Neural crest cell (in vitro differentiated cells): ENCODE results near the gene BHMT. TPM values are rescaled to one million over a fixed set of nuclear protein-coding genes. Genes with fewer than 3 reads are reported as not detected.

ENCODE experiments used
- DNase-seq: peaks from one replicate; pipeline ENCODE4 v3.0.0; 2021; ENCODE audit warnings: low read depth, mixed read lengths, low spot score
- H3K27ac Mint-ChIP-seq: one replicate; pipeline ENCODE4 v1.8.0; 2021; ENCODE audit warnings: mild to moderate bottlenecking, mixed read lengths; ENCODE audit not compliant: unreplicated experiment
- H3K27me3 Mint-ChIP-seq: 2 replicates; pipeline ENCODE4 v1.8.0; 2021; ENCODE audit warnings: low read depth, mild to moderate bottlenecking, mixed read lengths
- H3K36me3 Mint-ChIP-seq: 2 replicates; pipeline ENCODE4 v1.8.0; 2021; ENCODE audit warnings: low read depth, mild to moderate bottlenecking, mixed read lengths
- H3K4me1 Mint-ChIP-seq: 2 replicates; pipeline ENCODE4 v1.8.0; 2021; ENCODE audit warnings: mixed read lengths
- H3K4me3 Mint-ChIP-seq: one replicate; pipeline ENCODE4 v1.8.0; 2021; ENCODE audit warnings: mild to moderate bottlenecking, mixed read lengths
- H3K9me3 Mint-ChIP-seq: 2 replicates; pipeline ENCODE4 v1.8.0; 2021; ENCODE audit warnings: mixed read lengths
- total RNA-seq: library from RNA; stranded (reverse); gene quantifications from 2 replicates; pipeline ENCODE4 v1.2.1, GENCODE V29; 2021
- TF ChIP-seq, protein P1 (sequence below): fragments of 200-600 bp; sonication (generic); conservative IDR thresholded peaks from 2 replicates; pipeline ENCODE4 v1.5.0; 2021; ENCODE audit warnings: antibody characterized with exemption, mild to moderate bottlenecking

Gene BHMT
- total RNA-seq, 1 donor from 2014 or later: not detected

DNA sequence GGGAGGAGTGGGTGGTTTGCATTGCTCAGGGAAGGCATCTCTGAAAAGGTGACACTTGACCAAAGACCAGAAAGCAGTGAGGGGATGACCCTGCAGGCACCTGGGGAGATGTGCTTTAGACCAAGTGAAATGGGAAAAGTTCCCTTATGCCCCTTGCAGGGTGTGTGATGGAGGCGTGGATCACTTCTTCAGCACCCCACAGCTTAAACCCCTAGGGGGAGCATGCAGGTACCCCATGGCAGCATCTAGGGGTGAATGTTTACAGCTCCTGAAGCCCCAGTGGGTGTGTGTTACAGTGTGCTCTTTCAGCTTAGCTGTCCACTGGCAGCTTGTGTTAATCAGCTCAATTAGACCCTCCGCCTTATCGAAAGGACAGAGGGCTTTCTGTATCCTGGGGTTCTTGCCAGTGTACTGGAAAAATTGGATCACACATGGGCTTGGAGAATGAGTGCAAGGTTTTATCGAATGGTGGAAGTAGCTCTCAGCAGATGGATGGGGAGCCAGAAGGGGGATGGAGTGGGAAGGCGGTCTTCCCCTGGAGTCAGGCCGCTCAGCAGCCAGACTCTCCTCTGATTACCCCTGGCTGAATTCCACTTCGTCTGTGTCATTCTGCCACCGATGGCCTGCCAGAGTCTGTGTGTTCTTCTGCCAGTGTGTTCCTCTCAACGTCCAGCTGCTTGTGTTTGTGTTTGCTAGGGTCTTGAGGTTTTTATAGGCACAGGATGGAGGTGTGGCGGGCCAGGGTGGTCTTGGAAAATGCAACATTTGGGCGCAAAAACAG lies 35.8 kb upstream of the BHMT start:
- Mint-ChIP-seq H3K4me1 (no peaks in the 10 kb centered on the region), H3K4me3 (no peak overlapping the region), H3K36me3 (no peaks in the 10 kb centered on the region), H3K27me3 (no peaks in the 10 kb centered on the region), H3K9me3 (peaks cover 6% of the 10 kb centered on the region), H3K27ac (no peak overlapping the region)
- no peak for DNase-seq
- TF ChIP-seq, protein P1, sequence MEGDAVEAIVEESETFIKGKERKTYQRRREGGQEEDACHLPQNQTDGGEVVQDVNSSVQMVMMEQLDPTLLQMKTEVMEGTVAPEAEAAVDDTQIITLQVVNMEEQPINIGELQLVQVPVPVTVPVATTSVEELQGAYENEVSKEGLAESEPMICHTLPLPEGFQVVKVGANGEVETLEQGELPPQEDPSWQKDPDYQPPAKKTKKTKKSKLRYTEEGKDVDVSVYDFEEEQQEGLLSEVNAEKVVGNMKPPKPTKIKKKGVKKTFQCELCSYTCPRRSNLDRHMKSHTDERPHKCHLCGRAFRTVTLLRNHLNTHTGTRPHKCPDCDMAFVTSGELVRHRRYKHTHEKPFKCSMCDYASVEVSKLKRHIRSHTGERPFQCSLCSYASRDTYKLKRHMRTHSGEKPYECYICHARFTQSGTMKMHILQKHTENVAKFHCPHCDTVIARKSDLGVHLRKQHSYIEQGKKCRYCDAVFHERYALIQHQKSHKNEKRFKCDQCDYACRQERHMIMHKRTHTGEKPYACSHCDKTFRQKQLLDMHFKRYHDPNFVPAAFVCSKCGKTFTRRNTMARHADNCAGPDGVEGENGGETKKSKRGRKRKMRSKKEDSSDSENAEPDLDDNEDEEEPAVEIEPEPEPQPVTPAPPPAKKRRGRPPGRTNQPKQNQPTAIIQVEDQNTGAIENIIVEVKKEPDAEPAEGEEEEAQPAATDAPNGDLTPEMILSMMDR: no peak

GRCh38 chr5:79076819-79077218 lies 34.8 kb upstream of the BHMT start:
- no peak for DNase-seq
- no peaks in the 10 kb centered on the region for H3K36me3 Mint-ChIP-seq
- H3K4me3 Mint-ChIP-seq: no peak overlapping the region
- TF ChIP-seq, protein P1: no peak
- H3K27me3 Mint-ChIP-seq: no peaks in the 10 kb centered on the region
- no peak overlapping the region for H3K27ac Mint-ChIP-seq
- no peaks in the 10 kb centered on the region for H3K4me1 Mint-ChIP-seq
- peaks cover 9% of the 10 kb centered on the region for H3K9me3 Mint-ChIP-seq

- H3K4me1 Mint-ChIP-seq: no peaks in the 10 kb centered on the region
- H3K27me3 Mint-ChIP-seq: no peaks in the 10 kb centered on the region
- H3K4me3 Mint-ChIP-seq: no peak overlapping the region
- H3K27ac Mint-ChIP-seq: no peak overlapping the region
- TF ChIP-seq, protein P1: no peak
- H3K36me3 Mint-ChIP-seq: no peaks in the 10 kb centered on the region
- no peak for DNase-seq
- peaks cover 5% of the 10 kb centered on the region for H3K9me3 Mint-ChIP-seq
Measured at GRCh38 chr5:79077680-79078365, 33.8 kb upstream of the BHMT start.

DNA sequence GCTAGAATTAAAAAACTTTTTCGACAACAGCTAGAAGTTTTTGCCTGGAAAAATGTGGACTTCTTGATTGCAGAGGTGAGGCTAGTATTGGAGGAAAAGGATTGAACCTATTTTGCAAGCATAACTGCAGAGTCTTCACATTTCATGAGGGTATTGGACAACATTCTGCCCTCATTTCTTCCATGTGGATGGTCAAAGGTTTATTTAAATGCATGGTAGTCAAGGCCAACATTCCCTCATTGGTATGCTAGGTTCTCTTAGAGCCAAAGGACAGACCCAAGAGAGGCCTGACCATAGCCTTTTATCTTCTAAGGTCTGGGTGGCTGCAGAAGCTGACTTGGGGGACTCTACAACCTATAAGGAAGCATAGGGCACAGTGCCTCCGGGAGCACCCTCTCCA lies 30.8 kb upstream of the BHMT start:
- Mint-ChIP-seq H3K4me1 (no peaks in the 10 kb centered on the region), H3K36me3 (no peaks in the 10 kb centered on the region), H3K27me3 (no peaks in the 10 kb centered on the region), H3K27ac (no peak overlapping the region), H3K9me3 (peaks cover 3% of the 10 kb centered on the region), H3K4me3 (no peak overlapping the region)
- DNase-seq: no peak
- TF ChIP-seq, protein P1: no peak

- Mint-ChIP-seq H3K36me3 (no peaks in the 10 kb centered on the region), H3K4me3 (no peak overlapping the region), H3K4me1 (no peaks in the 10 kb centered on the region), H3K9me3 (peaks cover 3% of the 10 kb centered on the region), H3K27ac (no peak overlapping the region), H3K27me3 (no peaks in the 10 kb centered on the region)
- DNase-seq: no peak
- TF ChIP-seq, protein P1: no peak
Measured at GRCh38 chr5:79081779-79082178, 29.8 kb upstream of the BHMT start.
